GF-D8 (cell line): ENCODE data around the gene DAPK2.

Experiments used
- DNase-seq: peaks from one replicate; lab custom pipeline; 2025; lab: John Stamatoyannopoulos, UW

DAPK2 gene

DNA sequence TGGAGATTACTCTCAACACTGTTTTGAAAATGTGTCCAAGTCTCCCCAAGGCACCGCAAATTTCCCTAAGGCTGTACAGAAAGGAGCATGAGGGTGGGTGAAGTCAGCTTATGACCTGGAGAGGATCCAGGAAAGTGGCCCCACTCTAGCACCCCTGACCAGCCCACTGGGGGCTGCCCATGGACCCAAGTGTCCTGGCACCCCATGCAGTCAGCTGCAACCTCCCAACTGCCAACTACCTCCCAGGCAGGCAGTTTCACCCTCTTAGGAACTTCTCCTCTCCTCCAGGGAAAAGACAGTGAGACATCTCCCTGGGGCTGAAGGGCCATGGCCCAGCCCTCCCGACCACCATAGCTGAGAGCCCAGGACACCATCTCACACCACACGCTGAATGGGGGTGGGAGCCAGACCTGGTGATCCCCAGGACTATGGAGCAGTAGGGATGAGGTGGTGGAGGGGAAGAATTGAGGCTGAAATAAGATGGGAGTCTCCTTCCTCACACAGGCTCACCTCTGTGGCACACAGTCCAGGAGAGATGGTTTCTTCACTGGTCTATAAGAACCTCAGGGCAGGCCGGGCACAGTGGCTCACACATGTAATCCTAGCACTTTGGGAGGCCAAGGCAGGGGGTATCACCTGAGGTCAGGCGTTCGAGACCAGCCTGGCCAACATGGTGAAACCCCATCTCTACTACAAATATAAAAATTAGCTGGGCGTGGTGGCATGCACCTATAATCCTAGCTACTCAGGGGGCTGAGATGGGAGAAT lies 104.4 kb downstream of the DAPK2 start:
- no peak for DNase-seq

- no peak for DNase-seq
Observed at GRCh38 chr15:63940966-63941620, 105.2 kb downstream of the DAPK2 start.

GRCh38 chr15:63939531-63940130 lies 106.7 kb downstream of the DAPK2 start:
- DNase-seq: no peak

GRCh38 chr15:63938486-63939061 lies 107.7 kb downstream of the DAPK2 start:
- DNase-seq: no peak

GRCh38 chr15:63933522-63933921 lies 112.8 kb downstream of the DAPK2 start:
- no peak for DNase-seq

DNA sequence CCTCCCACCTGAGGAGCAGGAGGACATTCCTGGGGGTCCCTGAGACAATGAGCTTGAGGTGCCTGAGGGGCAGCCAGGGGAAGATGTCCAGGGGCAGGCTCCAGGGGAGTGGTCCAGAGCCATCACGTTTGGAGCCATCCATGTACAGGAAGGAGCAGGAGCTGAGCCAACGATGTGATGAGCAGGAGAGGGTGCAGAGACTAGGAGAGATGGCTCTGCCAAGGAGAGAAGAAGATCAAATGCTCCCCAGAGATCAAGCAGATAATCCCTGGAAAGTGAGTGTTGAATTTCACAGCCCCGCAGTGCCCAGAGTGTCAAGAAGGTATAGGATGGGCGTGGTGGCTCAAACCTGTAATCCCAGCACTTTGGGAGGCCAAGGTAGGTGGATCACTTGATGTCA lies 114.7 kb downstream of the DAPK2 start:
- DNase-seq: no peak

DNA sequence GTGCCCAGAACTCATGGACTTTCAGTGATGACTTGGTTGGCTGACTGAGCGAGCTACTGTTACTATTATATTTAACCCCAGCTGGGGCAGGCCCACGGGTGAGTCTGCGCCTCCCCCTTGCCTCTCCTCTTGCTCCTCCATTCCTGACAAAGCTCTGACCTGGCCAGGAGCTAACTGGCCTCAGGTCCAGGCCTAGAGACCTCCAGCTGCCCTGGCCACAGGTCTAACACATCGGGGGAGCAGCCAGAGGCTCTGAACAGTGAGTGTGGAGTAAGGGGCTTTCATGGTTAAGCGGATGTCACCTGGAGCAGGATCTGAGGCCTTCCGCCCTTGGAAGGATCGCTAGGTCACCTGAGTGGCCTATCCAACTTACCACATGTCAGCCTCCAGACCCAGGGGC lies 116.3 kb downstream of the DAPK2 start:
- DNase-seq: no peak

GRCh38 chr15:63928185-63928842 lies 118.0 kb downstream of the DAPK2 start:
- no peak for DNase-seq

DNA sequence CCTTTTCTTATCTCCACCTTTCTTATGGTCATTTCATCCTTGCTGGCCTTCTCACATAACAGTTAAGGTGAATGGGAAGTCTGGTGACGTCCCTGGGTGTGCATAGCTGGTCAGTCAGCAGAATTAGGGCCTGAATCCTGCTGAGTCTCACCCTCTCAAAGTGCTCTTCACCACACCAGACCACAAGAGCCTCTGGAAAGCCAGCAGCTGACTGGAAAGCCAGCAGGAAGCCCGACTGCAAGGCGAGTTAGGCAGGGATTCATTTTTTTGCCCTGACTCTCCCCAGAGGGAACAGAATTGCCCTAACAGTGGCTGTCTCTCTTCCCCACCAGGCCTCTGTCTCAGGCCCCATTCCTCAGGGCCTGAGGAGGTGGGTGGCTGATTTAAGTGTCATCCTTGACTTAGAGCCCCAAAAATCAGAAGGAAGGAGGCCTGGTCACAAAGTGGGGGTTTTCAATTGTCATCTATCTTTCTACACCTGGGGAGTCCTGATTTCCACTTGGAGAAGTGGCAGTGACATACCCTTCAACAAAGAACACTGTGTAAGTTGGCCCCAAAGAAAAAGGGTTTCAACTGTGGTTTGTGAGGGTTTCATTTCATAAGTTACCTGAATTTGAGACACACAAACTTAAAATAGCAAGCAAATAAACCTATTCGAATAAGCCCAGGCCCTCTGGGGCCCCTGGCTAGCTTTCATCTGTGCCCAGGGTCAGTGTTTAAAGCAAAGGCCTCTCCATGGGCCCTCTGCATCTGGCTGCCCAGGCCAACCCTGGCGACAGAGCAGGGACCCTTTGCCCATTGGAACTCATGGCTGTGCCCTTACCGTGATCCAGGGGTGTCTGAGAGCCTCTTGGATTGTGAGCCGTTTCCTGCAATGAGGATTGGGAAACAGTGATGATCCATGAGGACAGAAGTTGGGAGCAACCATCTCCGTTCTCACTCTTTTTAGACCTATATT lies 122.0 kb downstream of the DAPK2 start:
- DNase-seq: no peak

- no peak for DNase-seq
Observed at GRCh38 chr15:63922916-63923315, 123.4 kb downstream of the DAPK2 start.

GRCh38 chr15:63922261-63922904 lies 123.9 kb downstream of the DAPK2 start:
- no peak for DNase-seq

- no peak for DNase-seq
Observed at GRCh38 chr15:63920504-63921175, 125.6 kb downstream of the DAPK2 start.

- no peak for DNase-seq
Observed at GRCh38 chr15:63918901-63919348, 127.4 kb downstream of the DAPK2 start.

- no peak for DNase-seq
Observed at GRCh38 chr15:63918317-63918672, 128.0 kb downstream of the DAPK2 start.

DNA sequence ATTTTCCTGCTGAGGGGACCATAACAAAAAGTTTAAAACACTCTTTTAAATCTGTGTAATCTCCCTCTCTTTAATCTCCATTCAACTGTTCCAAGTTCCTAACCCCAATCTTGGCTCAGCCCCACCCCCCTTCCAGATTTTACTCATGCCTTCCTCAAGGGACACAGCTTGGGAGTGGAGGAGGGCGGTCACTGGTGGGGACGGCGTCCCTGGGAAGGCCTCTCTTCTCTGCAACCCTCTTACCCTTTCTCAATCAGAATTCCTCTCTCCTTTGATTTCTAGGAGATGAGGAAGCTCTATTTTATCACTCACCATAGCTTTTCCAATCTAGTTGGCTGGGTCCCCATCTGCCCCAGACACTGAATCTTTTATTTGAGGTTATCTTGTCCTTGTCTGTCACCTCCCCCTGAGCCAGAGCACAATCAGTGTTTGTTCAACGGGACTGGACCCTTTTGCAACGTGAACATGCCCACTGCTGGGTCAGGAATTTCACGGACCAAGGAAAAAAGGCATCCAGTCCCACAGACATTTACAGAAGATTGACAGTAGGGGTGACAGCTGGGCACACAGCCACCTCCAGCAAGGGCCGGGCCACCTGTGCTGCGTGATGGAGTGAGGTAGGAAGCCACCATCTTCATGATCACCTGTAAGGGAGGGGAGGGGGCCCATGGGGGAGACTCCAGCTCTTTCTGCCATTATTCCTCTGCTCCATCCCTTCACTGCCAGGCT lies 128.5 kb downstream of the DAPK2 start:
- DNase-seq: no peak

DNA sequence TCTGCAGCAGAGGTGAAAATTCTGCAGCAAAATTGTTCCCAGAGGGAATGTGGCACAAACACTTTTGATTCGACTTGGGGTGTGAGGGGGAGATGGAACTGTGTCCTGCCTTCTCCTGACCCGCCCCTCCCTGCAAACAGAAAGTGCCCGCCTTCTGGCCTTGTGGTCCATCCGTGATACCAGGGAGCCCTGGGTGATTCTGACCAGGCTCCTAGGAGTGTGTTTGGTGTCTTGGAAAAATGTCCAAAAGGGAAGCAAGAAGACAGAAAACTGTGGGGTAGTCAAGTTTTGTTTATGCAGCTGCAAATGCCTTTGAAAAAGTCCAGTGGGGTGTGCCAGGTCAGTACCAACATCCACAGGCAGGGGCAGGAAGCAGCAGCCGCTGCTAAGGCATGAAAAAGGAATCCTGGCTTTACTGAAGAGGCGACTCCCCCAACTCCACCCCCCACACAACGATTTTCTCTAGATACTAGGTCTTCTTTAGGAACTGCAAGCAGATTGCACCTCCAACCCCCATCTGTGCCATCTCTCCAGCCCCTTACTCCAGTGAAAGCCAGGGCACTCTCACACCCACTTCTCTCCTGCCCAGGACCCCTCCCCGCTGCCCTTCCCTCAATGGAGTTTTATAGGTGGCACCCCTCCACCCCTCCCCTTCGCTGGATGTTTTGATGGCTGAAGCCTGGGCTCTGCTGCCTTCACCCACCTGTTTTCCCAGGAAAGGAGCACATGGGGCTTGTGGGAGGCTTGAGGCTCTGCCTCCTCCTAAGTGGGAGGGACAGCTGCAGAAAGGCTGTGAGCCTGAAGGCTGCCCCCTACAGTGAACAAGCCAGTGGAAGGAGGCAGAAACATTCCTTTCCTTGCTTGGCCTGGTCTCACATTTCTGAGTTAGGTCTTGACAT lies 130.2 kb downstream of the DAPK2 start:
- DNase-seq: no peak

- no peak for DNase-seq
Observed at GRCh38 chr15:63915209-63915872, 130.9 kb downstream of the DAPK2 start.

DNA sequence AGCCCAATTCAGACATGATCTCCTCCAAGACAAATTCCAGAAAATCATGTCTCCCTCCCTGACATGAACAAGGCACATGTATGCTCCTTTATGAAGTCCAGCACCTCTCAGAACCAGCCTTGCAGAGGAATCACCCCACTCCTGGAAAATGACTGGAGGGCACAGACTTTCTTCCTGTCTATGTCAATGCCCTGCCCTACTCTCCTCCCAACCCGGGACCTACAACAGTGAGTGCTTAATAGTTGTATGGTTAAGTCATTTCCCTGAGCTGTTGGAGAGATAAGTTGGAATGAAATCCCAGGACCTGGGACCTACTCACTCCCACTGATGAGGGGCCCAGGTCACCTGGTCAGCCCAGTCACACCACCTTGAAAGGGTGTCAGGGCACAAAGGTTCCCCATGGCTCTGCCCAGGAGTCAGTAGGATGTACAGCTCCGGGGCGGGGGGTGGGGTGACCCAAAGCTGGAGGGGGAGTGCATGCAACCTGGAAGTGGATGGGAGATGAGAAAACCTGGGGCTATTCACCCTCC lies 132.4 kb downstream of the DAPK2 start:
- DNase-seq: no peak
